ENCODE data around the gene ST3GAL4.

The ST3GAL4 gene

GRCh38 chr11:126426820-126427749 is 71.6 kb downstream of the ST3GAL4 start:
- no peak for DNase-seq (ENCODE audit: low read depth)

DNA sequence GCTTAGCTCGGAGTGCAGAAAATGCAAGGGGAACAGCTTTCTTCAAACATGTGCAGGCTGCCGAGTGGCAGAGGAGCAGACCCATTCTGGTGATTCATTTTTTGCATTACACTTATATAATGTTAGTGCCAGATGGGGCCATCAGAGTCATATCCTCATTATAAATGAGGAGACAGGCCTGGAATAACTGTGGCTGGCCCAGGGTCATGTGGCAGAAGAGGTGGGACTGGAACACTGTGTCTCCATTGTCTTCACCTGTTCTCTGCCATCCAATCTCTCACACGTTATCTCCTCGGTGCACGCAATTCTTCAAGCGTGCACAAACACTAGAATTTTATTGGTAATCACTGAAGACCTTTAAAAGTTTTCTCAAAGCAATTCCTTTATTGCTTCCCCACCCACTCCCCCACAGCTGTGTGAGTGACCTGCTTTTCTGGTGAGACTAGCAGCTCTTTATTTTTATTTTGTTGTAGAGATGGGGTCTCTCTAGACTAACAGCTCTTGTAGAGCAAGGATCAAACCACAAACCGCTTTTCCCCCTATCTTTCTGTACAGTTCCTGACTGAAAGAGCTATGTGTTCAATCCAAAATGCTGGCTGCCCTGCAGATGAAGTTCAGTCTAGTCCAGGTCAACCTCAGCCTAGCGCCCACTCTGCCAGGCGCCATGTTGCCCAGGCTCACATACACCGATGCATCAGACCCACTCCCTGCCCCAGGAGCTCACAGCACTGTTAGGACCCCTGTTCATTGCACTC is 75.3 kb downstream of the ST3GAL4 start:
- DNase-seq (ENCODE audit: low read depth), result no peak

DNA sequence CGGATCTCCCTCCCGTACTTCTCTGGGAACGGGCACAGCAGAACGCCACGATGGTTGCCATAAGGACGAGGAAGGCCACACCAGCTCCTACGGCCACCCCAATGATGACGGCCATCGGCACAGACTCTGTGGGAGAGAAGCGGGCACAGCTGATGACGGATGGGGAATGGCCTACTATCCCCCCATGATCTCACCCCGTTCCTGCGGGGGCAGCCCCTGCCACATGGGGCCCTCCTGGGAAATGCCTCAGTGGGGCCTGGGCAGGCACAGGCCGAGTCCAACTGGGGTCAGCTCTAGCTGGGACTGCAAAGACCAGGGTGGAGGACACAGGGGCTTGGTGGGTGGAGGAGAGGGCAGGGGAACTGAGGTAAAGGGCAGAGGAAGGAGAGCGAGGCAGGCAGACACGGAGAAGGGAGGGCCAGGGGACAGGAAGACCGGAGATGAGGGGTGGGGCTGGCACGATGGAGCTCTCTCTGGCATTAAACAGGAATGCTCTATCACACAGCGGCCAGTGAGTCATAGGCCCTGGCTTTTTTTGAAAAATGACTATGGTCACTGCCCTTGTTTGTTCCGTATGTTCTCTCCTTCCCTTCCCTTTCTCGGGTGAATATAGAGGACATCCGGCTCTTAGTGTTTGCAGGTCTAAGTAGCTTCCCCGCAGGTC is 76.0 kb downstream of the ST3GAL4 start:
- no peak for DNase-seq (ENCODE audit: low read depth)

GRCh38 chr11:126432065-126432461 is 76.6 kb downstream of the ST3GAL4 start:
- DNase-seq (ENCODE audit: low read depth), result no peak

DNA sequence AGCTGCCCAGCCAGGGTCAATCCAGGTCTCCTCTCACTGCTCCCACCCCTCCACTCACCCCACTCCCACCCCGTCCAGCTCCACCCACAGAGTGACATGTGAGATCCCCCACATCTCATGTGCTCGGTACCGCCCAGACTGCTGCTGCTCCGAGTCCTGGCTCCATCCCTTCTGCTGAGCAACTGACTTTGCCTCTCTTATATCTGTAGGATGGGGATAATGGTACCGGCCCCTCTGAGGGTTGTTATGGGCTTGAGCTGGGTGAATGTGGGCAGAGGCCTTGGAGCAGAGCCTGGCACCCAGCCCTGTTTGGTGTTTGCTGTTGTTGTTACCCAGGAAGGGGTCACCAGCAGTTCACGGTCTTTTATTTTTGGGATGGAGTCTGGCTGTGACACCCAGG is 77.0 kb downstream of the ST3GAL4 start:
- no peak for DNase-seq (ENCODE audit: low read depth)

DNA sequence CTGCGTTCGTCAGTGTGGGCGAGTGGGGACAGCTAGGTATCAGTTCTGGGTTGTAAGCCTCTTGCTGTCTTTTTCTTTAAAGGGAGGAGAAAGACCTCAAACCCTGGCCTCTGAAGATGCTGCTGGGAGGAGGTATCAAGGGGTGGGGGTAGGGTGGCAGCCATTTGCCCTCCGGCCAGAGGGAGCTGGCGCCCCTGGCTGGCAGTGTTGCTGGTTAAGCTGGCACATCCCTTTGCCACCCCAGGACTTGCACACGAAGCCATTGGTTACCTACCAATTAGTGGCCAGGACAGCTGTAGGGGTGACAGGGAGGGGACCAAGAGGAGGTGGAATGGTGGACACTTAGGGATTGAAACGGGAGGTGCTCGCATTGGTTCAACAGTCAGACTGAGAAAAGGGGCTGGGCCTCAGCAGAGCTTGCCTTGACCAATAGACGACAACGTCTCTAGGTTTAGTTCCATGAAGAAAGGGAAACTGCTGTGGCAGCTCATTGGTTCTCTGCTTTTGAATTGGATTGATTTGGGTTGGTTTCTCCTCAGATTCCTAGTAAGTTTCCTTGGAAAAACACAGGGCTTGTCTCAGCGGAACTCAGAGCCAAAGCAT is 77.9 kb downstream of the ST3GAL4 start:
- no peak for DNase-seq (ENCODE audit: low read depth)

- DNase-seq (ENCODE audit: low read depth), result no peak
Measured at GRCh38 chr11:126433989-126434949, 78.8 kb downstream of the ST3GAL4 start.

DNA sequence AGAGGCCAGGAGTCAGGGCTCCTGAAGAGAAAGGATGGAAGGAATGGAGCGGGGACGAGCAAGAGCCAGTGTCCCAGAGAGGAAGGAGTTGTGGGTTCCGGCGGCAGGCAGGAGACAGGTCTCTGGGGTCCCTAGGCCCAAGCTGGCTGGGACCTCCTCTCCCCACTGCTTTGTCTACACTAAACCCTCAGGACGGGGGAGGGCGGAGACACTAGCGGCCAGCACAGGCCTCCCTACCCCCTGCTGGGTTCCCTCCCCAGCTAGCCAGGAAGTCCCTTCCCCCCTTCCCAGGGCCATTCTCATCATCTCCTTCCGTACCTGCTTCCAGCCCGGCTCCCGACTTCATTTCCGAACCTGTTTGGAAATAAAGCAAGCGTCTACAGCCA is 79.5 kb downstream of the ST3GAL4 start:
- DNase-seq (ENCODE audit: low read depth), result no peak

GRCh38 chr11:126436209-126436755 is 80.8 kb downstream of the ST3GAL4 start:
- no peak for DNase-seq (ENCODE audit: low read depth)

GRCh38 chr11:126437731-126438130 is 82.2 kb downstream of the ST3GAL4 start:
- no peak for DNase-seq (ENCODE audit: low read depth)

DNA sequence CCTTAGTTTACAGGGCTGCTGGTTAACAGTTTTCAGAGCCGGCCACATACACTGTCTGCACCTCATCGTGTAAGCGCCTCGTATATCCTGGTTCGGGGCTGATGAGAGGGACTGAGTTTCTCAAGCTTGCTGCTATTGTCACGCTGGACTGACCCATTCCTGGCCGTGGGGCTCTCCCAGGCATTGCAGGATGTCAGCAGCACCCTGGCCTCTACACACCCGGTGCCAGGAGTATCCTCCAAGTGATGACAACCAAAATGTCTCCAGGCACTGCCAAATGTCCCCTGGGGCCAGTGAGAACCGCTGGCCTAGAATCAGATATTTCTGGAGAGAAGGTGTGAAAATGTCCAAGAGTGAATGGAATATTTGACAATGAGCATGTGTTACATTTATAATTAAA is 82.8 kb downstream of the ST3GAL4 start:
- no peak for DNase-seq (ENCODE audit: low read depth)

DNA sequence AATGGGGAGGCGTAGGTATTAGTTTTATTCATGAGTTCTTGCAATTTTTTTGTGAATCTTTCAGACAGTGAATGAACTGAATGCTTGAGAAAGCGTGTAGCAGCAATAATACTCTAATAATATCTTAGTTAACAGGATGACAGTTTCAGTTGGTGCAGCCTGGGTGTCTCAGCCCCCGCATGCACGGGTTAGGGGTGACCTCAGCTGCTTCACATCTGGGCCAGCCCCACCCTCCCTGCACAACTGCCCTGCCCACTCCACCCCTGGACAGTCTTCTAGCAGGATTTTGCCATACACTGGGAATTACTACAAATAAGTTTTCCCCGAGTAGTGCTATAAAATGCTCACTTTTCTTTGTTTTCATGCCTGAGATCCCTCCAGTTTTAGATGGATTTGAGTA is 83.2 kb downstream of the ST3GAL4 start:
- DNase-seq (ENCODE audit: low read depth), result no peak

DNA sequence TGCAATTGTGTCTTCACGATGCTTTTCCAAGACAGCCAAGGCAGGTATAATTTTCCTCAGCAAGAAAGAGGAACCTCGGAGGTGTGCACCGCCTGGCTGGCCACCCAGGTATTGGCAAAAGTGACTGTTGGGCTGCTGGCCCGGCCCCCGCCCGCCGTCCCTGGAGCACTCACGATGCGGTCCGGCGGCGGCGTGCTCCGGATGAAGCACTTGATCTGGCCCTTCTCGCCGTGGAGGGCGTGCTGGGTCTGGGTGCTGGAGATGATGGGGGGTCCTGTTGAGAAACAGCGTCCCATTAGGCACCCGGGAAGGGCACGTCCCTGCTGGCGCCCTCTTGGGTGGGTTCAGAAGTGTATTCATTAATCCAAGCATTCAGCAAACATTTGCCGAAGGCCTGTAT is 84.8 kb downstream of the ST3GAL4 start:
- DNase-seq (ENCODE audit: low read depth), result no peak

GRCh38 chr11:126440792-126441514 is 85.5 kb downstream of the ST3GAL4 start:
- peak; percentile 53 for DNase-seq (ENCODE audit: low read depth)

DNA sequence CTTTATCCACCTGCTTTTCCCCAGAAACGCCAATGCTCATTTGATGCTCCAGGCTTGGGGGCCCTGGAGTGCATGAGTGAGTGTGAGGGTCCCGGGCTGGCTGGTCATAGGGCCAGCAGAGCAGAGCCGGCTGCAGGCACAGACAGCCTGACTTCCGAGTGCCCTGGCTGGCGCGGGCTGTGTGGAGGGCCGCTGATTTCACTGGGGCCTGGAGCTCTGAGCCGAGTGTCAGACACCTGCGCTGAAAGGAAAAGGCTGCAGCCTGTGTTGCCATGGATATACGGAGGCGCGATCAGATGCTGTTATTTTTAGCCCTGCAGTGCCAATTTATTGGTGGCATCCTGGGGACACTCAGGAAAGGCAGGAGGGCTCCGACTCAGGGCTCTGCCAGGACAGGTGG is 87.6 kb downstream of the ST3GAL4 start:
- DNase-seq (ENCODE audit: low read depth), result no peak

GRCh38 chr11:126444072-126444471 is 88.6 kb downstream of the ST3GAL4 start:
- no peak for DNase-seq (ENCODE audit: low read depth)

DNA sequence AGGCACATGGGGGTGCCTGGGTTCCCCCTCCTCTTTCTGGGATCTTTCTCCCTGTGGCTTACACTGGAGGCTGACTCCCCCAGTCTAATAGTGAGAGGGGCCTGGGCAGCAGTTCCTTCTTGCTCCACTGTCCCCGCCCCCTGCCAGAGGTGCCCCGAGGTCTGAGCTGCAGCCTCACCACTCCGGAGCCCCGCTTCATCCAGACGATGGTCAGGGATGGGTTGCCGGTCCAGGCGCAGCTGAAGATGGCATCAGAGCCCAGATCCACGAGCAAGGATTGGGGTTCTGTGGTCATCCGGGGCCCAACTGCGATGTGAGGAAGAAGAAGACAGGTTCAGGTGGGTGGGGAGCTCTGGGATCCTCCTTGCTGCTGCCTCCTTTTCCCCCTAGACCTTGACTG is 91.1 kb downstream of the ST3GAL4 start:
- no peak for DNase-seq (ENCODE audit: low read depth)

DNA sequence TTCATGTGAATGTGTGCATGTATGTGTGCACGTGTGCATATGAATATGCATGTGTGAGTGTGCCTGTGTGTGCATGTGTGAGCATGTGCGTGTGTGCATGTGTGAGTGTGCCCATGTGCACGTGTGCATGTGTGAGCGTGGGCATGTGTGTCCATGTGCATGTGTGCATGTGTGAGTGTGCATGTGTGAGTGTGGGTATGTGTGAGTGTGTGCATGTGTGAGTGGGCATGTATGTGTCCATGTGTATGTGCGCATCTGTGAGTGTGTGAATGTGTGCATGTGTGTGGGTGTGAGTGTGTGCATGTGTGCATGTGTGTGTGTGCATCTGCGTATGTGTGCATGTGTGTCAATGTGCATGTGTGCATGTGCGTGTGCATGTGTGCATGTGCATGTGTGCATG is 94.7 kb downstream of the ST3GAL4 start:
- DNase-seq (ENCODE audit: low read depth), result no peak

DNA sequence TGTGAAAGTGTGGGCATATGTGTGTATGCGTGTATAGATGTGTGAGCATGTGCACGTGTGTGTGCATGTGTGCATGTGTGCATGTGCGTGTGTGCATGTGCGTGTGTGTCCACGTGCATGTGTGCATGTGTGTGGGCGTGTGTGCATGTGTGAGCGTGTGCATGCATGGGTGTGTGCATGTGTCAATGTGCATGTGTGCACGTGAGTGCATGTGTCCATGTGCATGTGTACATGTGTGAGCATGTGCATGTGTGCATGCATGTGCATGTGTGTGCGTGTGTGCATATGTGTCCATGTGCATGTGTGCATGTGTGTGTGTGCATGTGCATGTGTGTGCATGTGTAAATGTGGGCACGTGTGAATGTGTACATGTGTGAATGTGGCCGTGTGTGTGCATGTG is 95.3 kb downstream of the ST3GAL4 start:
- no peak for DNase-seq (ENCODE audit: low read depth)

- no peak for DNase-seq (ENCODE audit: low read depth)
Measured at GRCh38 chr11:126451211-126451802, 95.8 kb downstream of the ST3GAL4 start.

Data from fibroblast of the conjunctiva (primary cell).